Liver (tissue), 4 donors: Measurements from ENCODE around the gene EFCAB10. TPM values are rescaled to one million over a fixed set of nuclear protein-coding genes. Genes with fewer than 3 reads are reported as not detected.

Experiments
- polyA plus RNA-seq, 2 donors: library from polyadenylated mRNA; stranded (reverse) in 1 of 2; unstranded in 1 of 2; fragments of 200-250 nt in 1 of 2; fragments of >200 nt in 1 of 2; fragmentation: Nextera tagmentation in 1 of 2; extraction: Ambion mirVana in 1 of 2; gene quantifications; one replicate each; pipeline versions ENCODE4 v1.2.1 to v1.2.3, GENCODE V29; 2013 to 2015
- total RNA-seq, 2 donors: library from RNA; depleted of rRNA; stranded (reverse); fragments of >200 nt; gene quantifications; one replicate each; pipeline ENCODE4 v1.2.3, GENCODE V29; 2014
- donor health status: healthy.
- donor health status: healthy.
- donor health status: healthy.

The EFCAB10 gene
- total and polyA plus RNA-seq, 4 donors, result 0.25 TPM; not detected in 3

Other genes with a start within 250 kb of the EFCAB10 start
- 10 to 100 TPM; 16.0 to 19.7 TPM for gene SRPK2, start 192.6 kb downstream of the EFCAB10 start, total RNA-seq
- 10 to 100 TPM in 1 of 2 donors, 1 to 10 TPM in 1; 7.8 to 17.4 TPM for gene SRPK2, start 192.6 kb downstream of the EFCAB10 start, polyA plus RNA-seq
- 10 to 100 TPM in 1 of 2 donors, 1 to 10 TPM in 1; 5.5 to 17.2 TPM for gene PUS7, start 59.2 kb downstream of the EFCAB10 start, total RNA-seq
- 1 to 10 TPM; 3.4 to 4.5 TPM for gene PUS7, start 59.2 kb downstream of the EFCAB10 start, polyA plus RNA-seq
- 10 to 100 TPM in 1 of 2 donors, 1 to 10 TPM in 1; 7.5 to 10.9 TPM for gene RINT1, start 49.3 kb downstream of the EFCAB10 start, total RNA-seq
- gene RINT1, start 49.3 kb downstream of the EFCAB10 start, polyA plus RNA-seq, result 1 to 10 TPM; 4.5 to 6.9 TPM